Measurements from ENCODE around the gene CTXN3.

CTXN3 gene

GRCh38 chr5:127649018-127649439 lies at the start of gene CTXN3:
TSS of gene CTXN3 (plus strand) at chr5:127649082. CDS start at chr5:127657522, 8,440 bp downstream.
- no peak for FAIRE-seq

GRCh38 chr5:127599320-127599719 lies 49.6 kb upstream of the CTXN3 start:
- no peak for FAIRE-seq

GRCh38 chr5:127599847-127600246 lies 49.0 kb upstream of the CTXN3 start:
- no peak for FAIRE-seq

- no peak for FAIRE-seq
Measured at GRCh38 chr5:127601111-127601510, 47.8 kb upstream of the CTXN3 start.

- FAIRE-seq = no peak
Measured at GRCh38 chr5:127601601-127602000, 47.3 kb upstream of the CTXN3 start.

GRCh38 chr5:127602481-127602880 lies 46.4 kb upstream of the CTXN3 start:
- no peak for FAIRE-seq

- no peak for FAIRE-seq
Measured at GRCh38 chr5:127602896-127603844, 45.7 kb upstream of the CTXN3 start.

- FAIRE-seq = no peak
Measured at GRCh38 chr5:127608077-127608660, 40.7 kb upstream of the CTXN3 start.

GRCh38 chr5:127609011-127609410 lies 39.9 kb upstream of the CTXN3 start:
- FAIRE-seq = no peak

GRCh38 chr5:127609957-127610356 lies 38.9 kb upstream of the CTXN3 start:
- FAIRE-seq = no peak

- FAIRE-seq = no peak
Measured at GRCh38 chr5:127612441-127613141, 36.3 kb upstream of the CTXN3 start.

GRCh38 chr5:127615916-127616315 lies 33.0 kb upstream of the CTXN3 start:
- no peak for FAIRE-seq

- no peak for FAIRE-seq
Measured at GRCh38 chr5:127619908-127620479, 28.9 kb upstream of the CTXN3 start.

GRCh38 chr5:127621601-127622325 lies 27.1 kb upstream of the CTXN3 start:
- no peak for FAIRE-seq

- FAIRE-seq = no peak
Measured at GRCh38 chr5:127634007-127634406, 14.9 kb upstream of the CTXN3 start.

GRCh38 chr5:127639828-127640227 lies 9.1 kb upstream of the CTXN3 start:
- no peak for FAIRE-seq

GRCh38 chr5:127642949-127643348 lies 5.9 kb upstream of the CTXN3 start:
- no peak for FAIRE-seq

- FAIRE-seq = no peak
Measured at GRCh38 chr5:127643607-127644006, 5.3 kb upstream of the CTXN3 start.

- no peak for FAIRE-seq
Measured at GRCh38 chr5:127645300-127645726, 3.6 kb upstream of the CTXN3 start.

- no peak for FAIRE-seq
Measured at GRCh38 chr5:127647361-127647958, 1.4 kb upstream of the CTXN3 start.

GRCh38 chr5:127650022-127650421 lies 1.1 kb downstream of the CTXN3 start:
- no peak for FAIRE-seq

GRCh38 chr5:127650649-127651048 lies 1.8 kb downstream of the CTXN3 start:
- no peak for FAIRE-seq
